ENCODE results near the gene ALDH7A1.
A peak's percentile ranks its signal among the peaks of the same experiment; 100 is the strongest.
"Not testable (repeated sequence)": the region's sequence is repeated elsewhere in the genome, so short reads cannot be mapped to it uniquely, and the experiment has no call there.

Gene ALDH7A1

DNA sequence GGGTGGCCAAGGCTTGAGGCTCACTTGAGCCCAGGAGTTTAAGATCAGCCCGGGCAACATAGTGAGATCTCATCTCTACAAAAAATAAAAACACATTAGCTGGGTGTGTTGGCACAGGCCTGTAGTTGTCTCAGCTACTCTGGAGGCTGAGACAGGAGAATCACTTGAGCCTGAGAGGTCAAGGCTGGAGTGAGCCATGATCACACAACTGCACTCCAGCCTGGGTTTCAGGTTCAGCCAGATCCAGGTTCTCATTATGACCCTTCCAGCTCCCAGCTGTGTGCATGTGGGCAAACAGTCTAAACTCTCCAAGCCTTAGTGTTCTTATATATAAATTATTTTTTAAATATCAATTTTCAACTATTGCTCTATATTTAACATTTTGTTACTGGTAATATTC, 67.9 kb downstream of the ALDH7A1 start:
- Mint-ChIP-seq H3K4me1 (peaks cover 3% of the 10 kb centered on the region), H3K27ac (no peak overlapping the region), H3K36me3 (no peaks in the 10 kb centered on the region)

DNA sequence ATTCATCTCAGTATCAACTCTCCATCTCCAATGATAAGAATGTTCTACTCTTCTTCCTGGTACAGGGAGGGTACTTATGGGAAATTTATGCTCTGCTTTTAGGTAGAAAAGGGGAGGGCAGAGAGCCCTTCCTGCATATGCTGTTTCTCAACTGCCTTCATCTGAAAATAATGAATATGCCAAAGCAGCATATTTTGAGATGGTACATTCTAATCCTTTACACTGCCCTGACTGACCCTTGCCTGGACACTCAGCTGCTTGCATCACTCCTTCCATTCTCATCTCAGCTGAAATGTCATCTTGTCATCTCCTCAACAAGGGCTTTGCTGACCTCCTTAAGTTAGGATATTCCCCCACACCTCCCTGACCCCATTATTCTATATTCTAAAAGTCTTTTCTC, 68.5 kb downstream of the ALDH7A1 start:
- H3K27ac Mint-ChIP-seq = no peak overlapping the region
- H3K27me3 Mint-ChIP-seq = no peaks in the 10 kb centered on the region
- peaks cover 3% of the 10 kb centered on the region for H3K4me1 Mint-ChIP-seq
- no peaks in the 10 kb centered on the region for H3K9me3 Mint-ChIP-seq
- H3K4me3 Mint-ChIP-seq = no peak overlapping the region
- no peaks in the 10 kb centered on the region for H3K36me3 Mint-ChIP-seq

More for the DNA sequence above, 67.9 kb downstream of the ALDH7A1 start:
- no peak overlapping the region for H3K4me3 Mint-ChIP-seq
- no peaks in the 10 kb centered on the region for H3K9me3 Mint-ChIP-seq
- no peaks in the 10 kb centered on the region for H3K27me3 Mint-ChIP-seq

DNA sequence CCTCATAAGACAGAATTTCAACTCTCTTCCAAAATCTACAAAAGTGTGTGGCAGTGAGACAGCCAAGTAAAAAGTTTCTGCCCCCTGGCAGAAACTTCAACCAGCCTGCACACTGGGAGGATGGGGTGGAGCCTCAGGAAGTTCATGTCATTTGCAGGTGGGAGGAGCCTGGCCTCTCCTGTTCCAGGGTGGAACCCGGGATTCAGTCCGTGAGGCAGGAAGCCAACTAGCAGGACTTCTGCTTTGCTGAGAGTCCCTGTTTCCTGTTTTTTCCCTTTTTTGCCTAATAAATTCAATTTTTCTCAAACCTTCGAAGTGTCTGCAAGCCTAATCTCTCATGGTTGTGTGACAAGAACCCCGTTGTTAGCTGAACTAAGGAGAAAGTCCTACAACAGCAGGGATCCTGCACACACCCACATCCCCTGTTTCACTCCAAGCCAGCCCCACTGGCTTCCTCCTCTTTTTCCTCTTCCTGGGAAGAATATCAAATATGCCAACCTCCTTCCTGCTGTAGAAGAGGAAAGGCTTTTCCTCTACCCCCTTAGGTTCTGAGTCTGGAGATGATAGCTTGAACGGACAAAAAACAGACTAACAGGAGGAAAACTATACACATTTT, 69.3 kb downstream of the ALDH7A1 start:
- Mint-ChIP-seq H3K27ac (no peak overlapping the region), H3K4me1 (peaks cover 3% of the 10 kb centered on the region), H3K27me3 (no peaks in the 10 kb centered on the region), H3K36me3 (no peaks in the 10 kb centered on the region), H3K4me3 (no peak overlapping the region), H3K9me3 (no peaks in the 10 kb centered on the region)

DNA sequence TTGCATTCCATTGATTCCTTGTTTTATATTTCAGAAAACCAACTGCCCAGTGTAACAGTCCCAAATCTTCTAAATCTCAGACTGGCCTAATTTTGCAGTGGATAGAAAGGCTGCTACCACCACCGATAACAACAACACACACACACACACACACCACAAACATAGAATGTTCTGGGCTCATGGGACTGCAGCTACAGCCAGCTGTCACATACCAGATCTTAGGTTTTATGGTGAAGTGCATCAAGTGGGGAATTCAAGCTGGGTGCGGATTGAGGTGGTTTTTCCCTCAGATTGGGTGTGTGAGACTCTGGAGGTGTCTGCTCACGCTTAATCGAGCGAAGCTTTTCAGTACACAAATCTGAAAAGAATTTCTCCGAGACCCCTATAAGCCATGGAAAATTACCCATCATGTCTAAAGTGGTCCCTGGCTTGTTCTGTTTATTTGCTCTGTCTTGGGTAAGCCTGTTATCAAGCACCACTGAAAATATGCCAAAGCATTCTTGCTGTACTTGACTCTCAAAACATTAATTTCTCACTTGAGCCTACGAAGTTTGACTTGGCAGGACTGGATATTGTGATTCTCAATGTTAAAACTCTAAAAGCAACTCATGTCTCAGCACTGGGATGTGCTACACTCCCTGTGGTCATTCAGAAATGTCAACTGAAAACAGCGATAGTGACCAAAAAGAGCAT, 71.1 kb downstream of the ALDH7A1 start:
- no peaks in the 10 kb centered on the region for H3K9me3 Mint-ChIP-seq
- no peaks in the 10 kb centered on the region for H3K36me3 Mint-ChIP-seq
- H3K27ac Mint-ChIP-seq = no peak overlapping the region
- no peak overlapping the region for H3K4me3 Mint-ChIP-seq
- peaks cover 3% of the 10 kb centered on the region for H3K4me1 Mint-ChIP-seq
- H3K27me3 Mint-ChIP-seq = no peaks in the 10 kb centered on the region

DNA sequence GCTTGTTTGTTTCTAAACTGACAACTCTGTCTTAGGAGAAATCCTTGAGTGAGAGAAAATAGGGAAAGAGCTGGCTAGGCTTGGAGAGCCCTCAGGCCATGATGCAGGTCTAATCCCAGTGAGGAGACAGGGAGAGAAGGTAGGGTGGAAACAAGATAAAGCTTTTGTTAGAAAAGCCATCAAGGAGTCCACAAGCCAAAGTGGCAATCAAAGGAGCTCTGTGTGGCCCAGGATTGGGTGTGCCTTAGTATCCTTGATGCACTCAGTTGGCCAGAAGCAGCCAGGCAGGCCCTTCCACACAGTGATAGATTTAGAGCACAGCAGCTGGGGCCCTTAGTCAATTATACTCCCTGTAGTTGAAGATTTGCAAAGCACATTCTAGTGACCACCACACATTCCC, 73.9 kb downstream of the ALDH7A1 start:
- no peak overlapping the region for H3K4me3 Mint-ChIP-seq
- H3K36me3 Mint-ChIP-seq = no peaks in the 10 kb centered on the region
- no peak overlapping the region for H3K27ac Mint-ChIP-seq
- no peaks in the 10 kb centered on the region for H3K9me3 Mint-ChIP-seq
- H3K4me1 Mint-ChIP-seq = peaks cover 3% of the 10 kb centered on the region
- no peaks in the 10 kb centered on the region for H3K27me3 Mint-ChIP-seq

DNA sequence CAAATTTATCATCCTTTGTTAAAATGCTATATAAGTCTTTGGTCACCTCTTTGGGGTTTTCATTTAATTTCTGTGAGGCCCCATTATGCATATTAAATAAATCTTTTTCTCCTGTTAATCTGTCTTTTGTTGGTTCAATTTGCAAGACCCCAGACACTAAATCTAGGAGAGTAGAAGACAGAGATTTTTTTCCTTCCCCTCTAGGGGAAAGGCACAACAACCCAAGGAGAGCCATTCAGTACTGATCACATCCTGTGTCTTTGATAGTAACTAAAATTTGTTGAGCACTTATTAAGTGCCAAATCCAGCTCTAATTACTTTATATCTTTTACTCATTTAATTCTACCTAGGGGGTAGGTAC, 74.4 kb downstream of the ALDH7A1 start:
- Mint-ChIP-seq H3K27ac (no peak overlapping the region), H3K27me3 (no peaks in the 10 kb centered on the region), H3K9me3 (no peaks in the 10 kb centered on the region), H3K4me3 (no peak overlapping the region), H3K4me1 (no peaks in the 10 kb centered on the region), H3K36me3 (no peaks in the 10 kb centered on the region)

DNA sequence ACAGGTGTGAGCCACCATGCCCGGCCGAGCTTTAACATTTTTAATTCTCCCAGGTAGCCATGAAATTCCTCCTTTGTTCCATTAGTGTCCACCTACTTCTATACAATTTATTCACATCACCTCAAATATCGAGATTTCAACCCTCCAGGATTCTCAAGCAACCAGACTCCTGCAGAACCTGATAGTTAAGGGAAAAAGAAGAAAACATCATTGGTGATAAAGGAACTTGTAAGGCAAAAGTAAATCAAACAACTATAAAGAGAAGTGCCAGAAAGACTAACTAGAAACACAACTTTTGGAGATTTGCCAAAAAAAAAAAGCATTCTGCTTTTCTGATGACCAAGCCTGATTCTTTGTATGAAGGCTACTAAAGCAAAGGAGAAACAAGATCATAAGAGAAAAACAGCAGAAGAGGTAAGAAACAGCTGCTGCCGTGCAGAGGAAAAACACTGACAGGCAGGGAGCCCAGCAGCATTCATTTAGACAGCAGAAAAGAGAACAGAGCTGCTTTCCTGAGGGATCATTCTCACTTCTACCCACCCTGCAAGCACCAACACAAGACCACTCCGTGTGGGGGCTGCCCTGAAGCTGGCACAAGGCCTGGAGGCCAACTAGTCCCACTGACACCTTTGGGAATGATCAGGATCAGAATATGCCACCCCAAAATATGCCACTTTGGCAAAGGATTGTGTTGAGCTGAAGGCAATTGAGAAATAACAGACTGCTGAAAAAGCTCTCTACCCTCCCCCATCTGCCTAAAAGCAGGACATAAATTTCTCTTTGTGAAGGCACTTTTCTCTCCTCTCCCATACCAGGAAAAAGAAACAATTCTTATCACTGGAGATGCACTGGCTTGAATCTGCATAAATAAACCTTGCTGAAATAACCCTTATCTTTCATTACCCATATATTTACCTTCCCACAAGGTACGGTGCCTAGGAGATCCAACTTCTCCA, 75.1 kb downstream of the ALDH7A1 start:
- no peaks in the 10 kb centered on the region for H3K9me3 Mint-ChIP-seq
- H3K27me3 Mint-ChIP-seq = no peaks in the 10 kb centered on the region
- H3K4me3 Mint-ChIP-seq = no peak overlapping the region
- H3K4me1 Mint-ChIP-seq = no peaks in the 10 kb centered on the region
- no peaks in the 10 kb centered on the region for H3K36me3 Mint-ChIP-seq
- peak overlapping the region; percentile 55 for H3K27ac Mint-ChIP-seq

- not testable (repeated sequence) for H3K27me3 Mint-ChIP-seq, H3K4me3 Mint-ChIP-seq, H3K36me3 Mint-ChIP-seq, H3K27ac Mint-ChIP-seq, H3K9me3 Mint-ChIP-seq, H3K4me1 Mint-ChIP-seq
Observed at GRCh38 chr5:126519223-126519622, 75.8 kb downstream of the ALDH7A1 start.

- Mint-ChIP-seq H3K9me3 (no peaks in the 10 kb centered on the region), H3K4me3 (no peak overlapping the region), H3K27me3 (no peaks in the 10 kb centered on the region), H3K4me1 (peaks cover 3% of the 10 kb centered on the region), H3K27ac (no peak overlapping the region), H3K36me3 (no peaks in the 10 kb centered on the region)
Observed at GRCh38 chr5:126516852-126517251, 78.2 kb downstream of the ALDH7A1 start.

- no peaks in the 10 kb centered on the region for H3K27me3 Mint-ChIP-seq
- no peak overlapping the region for H3K4me3 Mint-ChIP-seq
- no peaks in the 10 kb centered on the region for H3K9me3 Mint-ChIP-seq
- no peak overlapping the region for H3K27ac Mint-ChIP-seq
- no peaks in the 10 kb centered on the region for H3K36me3 Mint-ChIP-seq
- peaks cover 5% of the 10 kb centered on the region for H3K4me1 Mint-ChIP-seq
Observed at GRCh38 chr5:126516133-126516532, 78.9 kb downstream of the ALDH7A1 start.

DNA sequence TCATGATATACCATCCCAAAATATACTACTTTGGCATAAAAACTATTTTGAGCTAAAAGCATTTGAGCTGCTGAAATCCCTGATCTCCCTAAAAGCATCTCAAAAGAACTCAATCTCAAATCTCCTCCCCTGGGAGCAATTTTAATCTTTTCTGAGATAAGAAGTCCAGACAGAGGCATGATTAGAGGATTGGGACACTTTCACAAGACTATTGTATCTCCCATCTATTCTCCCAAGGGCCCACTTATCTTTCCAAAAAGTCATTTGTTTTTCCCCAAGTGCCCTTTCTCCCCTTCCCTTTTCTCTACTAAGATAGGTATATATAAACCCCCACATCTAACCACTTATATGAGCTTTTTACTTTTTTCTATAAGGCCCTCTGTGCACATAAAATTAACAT, 79.7 kb downstream of the ALDH7A1 start:
- H3K4me3 Mint-ChIP-seq = no peak overlapping the region

DNA sequence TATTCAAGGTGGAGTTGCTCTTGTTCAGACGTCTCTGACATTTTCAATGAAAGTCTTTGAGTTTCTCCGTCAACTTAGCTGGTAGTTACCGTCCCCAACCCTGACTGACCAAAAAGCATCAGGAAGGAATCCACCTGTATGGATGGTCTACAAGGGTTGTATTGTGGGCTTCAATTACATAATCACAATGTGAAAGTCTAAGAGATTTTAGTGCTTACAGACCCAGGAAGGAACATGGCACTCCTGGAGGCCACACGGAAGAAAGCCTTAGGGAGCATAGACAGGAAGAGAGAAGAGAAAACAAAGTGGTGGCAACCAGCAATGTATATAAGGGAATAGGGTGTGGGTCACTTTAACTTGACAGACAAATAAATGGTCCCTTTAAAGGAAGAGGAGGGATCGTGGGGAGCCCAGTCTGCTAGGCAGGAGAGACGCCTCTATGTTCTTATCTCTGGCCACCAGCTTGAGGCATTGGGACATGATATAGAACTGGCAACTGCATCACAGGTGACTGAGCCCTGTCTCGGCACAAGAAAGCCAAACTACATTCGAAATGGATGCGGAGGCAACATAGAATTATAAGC, 80.4 kb downstream of the ALDH7A1 start:
- Mint-ChIP-seq H3K9me3 (no peaks in the 10 kb centered on the region), H3K4me1 (peaks cover 20% of the 10 kb centered on the region), H3K27ac (no peak overlapping the region), H3K4me3 (no peak overlapping the region), H3K27me3 (no peaks in the 10 kb centered on the region), H3K36me3 (no peaks in the 10 kb centered on the region)

More for the DNA sequence above, 79.7 kb downstream of the ALDH7A1 start:
- H3K4me1 Mint-ChIP-seq = peaks cover 13% of the 10 kb centered on the region
- H3K36me3 Mint-ChIP-seq = no peaks in the 10 kb centered on the region
- H3K27ac Mint-ChIP-seq = no peak overlapping the region
- H3K9me3 Mint-ChIP-seq = no peaks in the 10 kb centered on the region
- no peaks in the 10 kb centered on the region for H3K27me3 Mint-ChIP-seq

DNA sequence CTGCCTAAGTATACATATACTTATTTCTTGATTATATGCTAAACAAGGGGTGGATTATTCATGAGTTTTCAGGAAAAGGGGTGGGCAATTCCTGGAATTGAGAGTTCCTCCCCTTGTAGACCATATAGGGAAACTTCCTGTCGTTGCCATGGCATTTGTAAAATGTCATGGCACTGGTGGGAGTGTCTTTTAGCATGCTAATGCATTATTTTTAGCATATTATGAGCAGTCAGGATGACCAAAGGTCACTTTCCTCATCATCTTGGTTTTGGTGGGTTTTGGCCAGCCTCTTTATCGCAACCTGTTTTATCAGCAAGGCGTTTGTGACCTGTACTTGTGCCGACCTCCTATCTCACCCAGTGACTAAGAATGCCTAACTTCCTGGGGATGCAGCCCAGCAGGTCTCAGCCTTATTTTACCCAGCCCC, 80.9 kb downstream of the ALDH7A1 start:
- no peak overlapping the region for H3K27ac Mint-ChIP-seq

DNA sequence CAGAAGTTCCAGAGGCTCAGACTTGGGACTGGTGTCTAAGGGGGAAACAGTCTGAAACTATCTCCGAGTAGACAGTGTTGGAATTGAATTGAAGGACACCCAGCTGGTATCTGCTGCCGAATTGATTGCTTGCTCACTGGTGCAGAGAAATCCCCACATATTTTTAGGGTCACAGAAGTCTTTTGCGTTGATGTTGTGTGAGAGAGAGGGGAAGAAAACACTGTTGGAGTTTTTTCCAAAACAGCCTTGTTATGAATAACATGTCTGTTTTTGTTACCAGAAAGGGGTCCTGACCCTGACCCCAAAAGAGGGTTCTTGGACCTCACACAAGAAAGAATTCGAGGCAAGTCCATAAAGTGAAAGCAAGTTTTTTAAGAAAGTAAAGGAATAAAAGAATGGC, 81.3 kb downstream of the ALDH7A1 start:
- no peaks in the 10 kb centered on the region for H3K36me3 Mint-ChIP-seq
- H3K27me3 Mint-ChIP-seq = no peaks in the 10 kb centered on the region
- no peak overlapping the region for H3K4me3 Mint-ChIP-seq
- H3K27ac Mint-ChIP-seq = no peak overlapping the region
- H3K4me1 Mint-ChIP-seq = peaks cover 28% of the 10 kb centered on the region
- no peaks in the 10 kb centered on the region for H3K9me3 Mint-ChIP-seq

More for the DNA sequence above, 80.9 kb downstream of the ALDH7A1 start:
- Mint-ChIP-seq H3K4me1 (peaks cover 24% of the 10 kb centered on the region), H3K9me3 (no peaks in the 10 kb centered on the region), H3K36me3 (no peaks in the 10 kb centered on the region), H3K27me3 (no peaks in the 10 kb centered on the region), H3K4me3 (no peak overlapping the region)

DNA sequence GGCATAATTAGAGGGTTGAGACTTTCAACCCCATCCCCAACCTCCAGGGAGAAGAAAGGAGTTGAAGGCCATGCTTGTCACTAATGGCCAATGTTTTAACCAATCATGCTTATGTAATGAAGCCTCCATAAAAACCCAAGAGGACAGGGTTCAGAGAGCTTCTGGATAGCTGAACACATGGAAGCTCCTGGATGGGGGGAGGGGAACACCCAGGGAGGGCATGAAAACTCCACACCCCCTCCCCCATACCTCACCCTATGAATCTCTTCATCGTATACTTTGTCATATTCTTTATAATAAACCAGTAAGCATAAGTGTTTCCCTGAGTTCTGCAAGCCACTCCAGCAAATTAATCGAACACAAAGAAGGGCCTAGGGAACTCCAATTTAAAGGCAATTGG, 81.7 kb downstream of the ALDH7A1 start:
- Mint-ChIP-seq H3K9me3 (no peaks in the 10 kb centered on the region), H3K27me3 (no peaks in the 10 kb centered on the region), H3K36me3 (no peaks in the 10 kb centered on the region), H3K4me3 (no peak overlapping the region), H3K4me1 (peaks cover 32% of the 10 kb centered on the region), H3K27ac (no peak overlapping the region)

DNA sequence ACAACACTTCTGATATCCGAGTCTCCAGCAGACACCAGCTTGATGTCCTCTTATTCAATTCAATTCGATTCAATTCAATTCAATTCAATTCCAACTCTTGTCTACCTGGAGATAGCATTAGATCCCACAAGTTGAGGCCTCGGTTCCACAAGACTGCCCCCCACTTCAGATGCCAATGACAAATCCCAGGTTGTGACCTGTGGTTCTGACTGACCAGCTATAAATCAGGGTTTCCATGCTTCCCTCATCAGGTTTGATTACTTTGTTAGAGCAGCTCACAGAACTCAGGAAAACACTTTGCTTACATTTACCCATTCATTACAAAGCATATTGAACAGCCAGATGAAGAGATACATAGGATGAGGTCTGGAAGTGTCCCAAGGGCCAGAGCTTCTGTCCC, 82.6 kb downstream of the ALDH7A1 start:
- H3K27ac Mint-ChIP-seq = no peak overlapping the region
- no peaks in the 10 kb centered on the region for H3K27me3 Mint-ChIP-seq
- H3K9me3 Mint-ChIP-seq = no peaks in the 10 kb centered on the region
- no peaks in the 10 kb centered on the region for H3K36me3 Mint-ChIP-seq
- H3K4me3 Mint-ChIP-seq = no peak overlapping the region
- H3K4me1 Mint-ChIP-seq = peaks cover 41% of the 10 kb centered on the region
